Activated gamma-delta T cell treated with anti-CD3 and anti-CD28 coated beads, Interleukin-2, amount 50 U/mL, for 16 hours (primary cell): ENCODE measurements around the gene FSTL5.

Source experiments
- DNase-seq: peaks from one replicate; pipeline ENCODE4 v3.0.0-alpha.2; 2020; ENCODE audit warnings: low read depth

FSTL5 gene

GRCh38 chr4:161937596-161937995 lies 226.2 kb downstream of the FSTL5 start:
- DNase-seq: no peak

GRCh38 chr4:161936625-161937550 lies 226.9 kb downstream of the FSTL5 start:
- no peak for DNase-seq

GRCh38 chr4:161931089-161931488 lies 232.7 kb downstream of the FSTL5 start:
- DNase-seq: no peak

GRCh38 chr4:161929956-161930355 lies 233.8 kb downstream of the FSTL5 start:
- DNase-seq: no peak

GRCh38 chr4:161926033-161926828 lies 237.6 kb downstream of the FSTL5 start:
- no peak for DNase-seq

GRCh38 chr4:161920304-161921052 lies 243.3 kb downstream of the FSTL5 start:
- no peak for DNase-seq

- no peak for DNase-seq
These were observed 244.2 kb downstream of the FSTL5 start for GRCh38 chr4:161919442-161920220.

GRCh38 chr4:161916035-161916434 lies 247.8 kb downstream of the FSTL5 start:
- DNase-seq: no peak

GRCh38 chr4:161907590-161907955 lies 256.2 kb downstream of the FSTL5 start:
- DNase-seq: no peak

GRCh38 chr4:161906836-161907589 lies 256.8 kb downstream of the FSTL5 start:
- no peak for DNase-seq

- DNase-seq: no peak
These were observed 263.7 kb downstream of the FSTL5 start for GRCh38 chr4:161900110-161900509.

GRCh38 chr4:161894493-161895167 lies 269.2 kb downstream of the FSTL5 start:
- no peak for DNase-seq

- no peak for DNase-seq
These were observed 269.8 kb downstream of the FSTL5 start for GRCh38 chr4:161894014-161894413.

- no peak for DNase-seq
These were observed 270.2 kb downstream of the FSTL5 start for GRCh38 chr4:161893566-161893965.

- DNase-seq: no peak
These were observed 270.8 kb downstream of the FSTL5 start for GRCh38 chr4:161892951-161893350.

GRCh38 chr4:161883157-161883556 lies 280.6 kb downstream of the FSTL5 start:
- no peak for DNase-seq

- no peak for DNase-seq
These were observed 282.4 kb downstream of the FSTL5 start for GRCh38 chr4:161881370-161881769.

GRCh38 chr4:161869511-161869910 lies 294.3 kb downstream of the FSTL5 start:
- no peak for DNase-seq

- no peak for DNase-seq
These were observed 307.0 kb downstream of the FSTL5 start for GRCh38 chr4:161856711-161857326.

- no peak for DNase-seq
These were observed 313.2 kb downstream of the FSTL5 start for GRCh38 chr4:161850631-161851030.
